ENCODE data around the gene STAB1. TPM values are rescaled to one million over a fixed set of nuclear protein-coding genes. Genes with fewer than 3 reads are reported as not detected.

STAB1 gene
- total and polyA plus RNA-seq, 2 experiments from 2014 or later = 0.90 to 1.9 TPM

GRCh38 chr3:52513281-52513680 is 18.1 kb downstream of the STAB1 start:
- H3K36me3 Mint-ChIP-seq (ENCODE audit: low read depth) = no peaks in the 10 kb centered on the region
- Histone ChIP-seq H3K79me2 (replicated peaks; ENCODE audit: insufficient read depth) (no peaks in the 10 kb centered on the region), H3F3A (replicated peaks; ENCODE audit: low read depth) (no peaks in the 10 kb centered on the region), H3K4me2 (no peak overlapping the region), H3K27ac (ENCODE audit: low read depth) (no peak overlapping the region), H2AFZ (no peak overlapping the region), H3K27me3 (ENCODE audit: insufficient read depth) (no peaks in the 10 kb centered on the region), H3K36me3 (ENCODE audit: insufficient read depth) (no peaks in the 10 kb centered on the region), H3K4me3 (no peak overlapping the region), H4K20me1 (replicated peaks; ENCODE audit: insufficient read depth) (no peaks in the 10 kb centered on the region), H3K4me1 (ENCODE audit: insufficient read depth) (no peaks in the 10 kb centered on the region), H3K9me2 (ENCODE audit: insufficient read depth) (no peaks in the 10 kb centered on the region)
- peaks cover 3% of the 10 kb centered on the region for H3K4me1 Mint-ChIP-seq
- DNase-seq (ENCODE audit: low spot score) (no peak), ATAC-seq (no peak)
- no peak overlapping the region for H3K4me3 Mint-ChIP-seq
- H3K9me3 Mint-ChIP-seq = no peaks in the 10 kb centered on the region; the same call in 2 of the 3 replicates
- TF ChIP-seq STAT1 (IDR thresholded peaks at IDR 0.05; ENCODE audit: unreplicated experiment) (no peak), CTCF (conservative IDR thresholded peaks at IDR 0.05; ENCODE audit: low read depth in 2 of 2) (no peak), ZNF331 (CRISPR knock-in tag; IDR thresholded peaks at IDR 0.05; ENCODE audit: low read depth) (no peak), CREB1 (CRISPR knock-in tag; IDR thresholded peaks at IDR 0.05; ENCODE audit: low read depth) (no peak), ETS1 (IDR thresholded peaks at IDR 0.05) (no peak), EZH2 (IDR thresholded peaks at IDR 0.05; ENCODE audit: low read depth, unreplicated experiment) (no peak), JUNB (IDR thresholded peaks at IDR 0.05; ENCODE audit: unreplicated experiment) (no peak), ZNF114 (CRISPR knock-in tag; IDR thresholded peaks at IDR 0.05) (no peak), POLR2AphosphoS5 (IDR thresholded peaks at IDR 0.05; ENCODE audit: low read depth) (no peak), ZNF462 (CRISPR knock-in tag; IDR thresholded peaks at IDR 0.05) (no peak), EZH2phosphoT487 (IDR thresholded peaks at IDR 0.05; ENCODE audit: unreplicated experiment) (no peak), REST (IDR thresholded peaks at IDR 0.05; ENCODE audit: unreplicated experiment) (no peak), NANOG (IDR thresholded peaks at IDR 0.05; ENCODE audit: borderline replicate concordance) (no peak)
- peaks cover 17% of the 10 kb centered on the region for H3K27me3 Mint-ChIP-seq (ENCODE audit: insufficient read depth, low read depth, poor library complexity)
- no peak overlapping the region for H3K27ac Mint-ChIP-seq
